HG03139 (cell line): ENCODE results near the gene TRPM8.

Experiments
- ATAC-seq: cut with Tn5 transposase; IDR thresholded peaks from one replicate; pipeline ENCODE4 v1.9.1; 2021; ENCODE audit not compliant: unreplicated experiment

TRPM8 gene

DNA sequence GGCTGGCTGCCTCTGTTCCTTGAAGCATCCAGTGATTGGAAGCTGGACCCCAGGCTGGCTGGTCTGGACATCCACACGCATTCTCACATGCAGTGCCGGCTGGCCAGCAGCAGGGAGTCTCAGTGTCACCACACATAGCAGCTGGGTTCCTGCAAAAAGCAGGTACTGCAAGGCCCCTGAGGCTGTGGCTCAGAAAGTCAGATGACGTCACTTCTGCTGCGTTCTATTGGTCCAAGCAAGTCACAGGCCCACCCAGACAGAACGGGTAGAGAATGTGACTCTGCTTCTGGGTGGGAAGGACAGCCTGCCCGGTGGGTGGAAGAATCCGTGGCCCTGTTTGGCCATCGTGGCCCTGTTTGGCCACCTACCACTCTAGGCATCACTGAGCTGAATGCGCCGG is 82.0 kb downstream of the TRPM8 start:
- no peak for ATAC-seq

- no peak for ATAC-seq
Measured at GRCh38 chr2:234001380-234002160, 84.4 kb downstream of the TRPM8 start.

GRCh38 chr2:234002281-234002680 is 85.1 kb downstream of the TRPM8 start:
- no peak for ATAC-seq

DNA sequence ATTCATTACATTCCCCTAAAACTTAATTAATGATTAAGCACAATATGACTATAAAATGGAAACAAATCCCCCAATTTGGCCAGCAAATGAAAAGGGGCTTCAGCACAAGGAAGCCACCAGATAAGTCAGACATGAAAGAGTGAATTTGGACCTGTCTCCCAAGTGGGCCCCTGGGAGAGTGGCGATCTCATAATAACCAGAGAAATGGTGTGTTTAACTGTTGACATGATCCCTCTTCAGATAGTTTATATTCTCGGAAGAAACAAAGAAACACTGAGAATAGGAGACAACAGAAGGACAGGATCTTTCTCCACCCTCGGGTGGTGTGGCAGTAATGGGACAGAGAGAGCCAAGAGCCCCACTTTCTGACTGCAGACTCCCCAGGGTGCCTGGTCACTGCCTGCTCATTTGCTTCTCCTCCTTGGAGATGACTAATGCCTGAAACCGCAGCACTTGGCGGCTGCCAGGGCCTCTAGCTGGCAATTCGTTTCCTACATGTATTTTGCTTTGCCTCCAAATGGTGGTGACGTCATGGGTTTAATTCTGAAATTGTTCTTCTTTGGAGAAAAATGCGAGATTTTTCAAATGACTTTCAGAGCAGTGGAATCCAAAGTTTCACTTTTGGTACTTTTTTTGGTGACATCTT is 86.9 kb downstream of the TRPM8 start:
- ATAC-seq, result no peak

GRCh38 chr2:234005126-234005525 is 88.0 kb downstream of the TRPM8 start:
- ATAC-seq, result no peak

DNA sequence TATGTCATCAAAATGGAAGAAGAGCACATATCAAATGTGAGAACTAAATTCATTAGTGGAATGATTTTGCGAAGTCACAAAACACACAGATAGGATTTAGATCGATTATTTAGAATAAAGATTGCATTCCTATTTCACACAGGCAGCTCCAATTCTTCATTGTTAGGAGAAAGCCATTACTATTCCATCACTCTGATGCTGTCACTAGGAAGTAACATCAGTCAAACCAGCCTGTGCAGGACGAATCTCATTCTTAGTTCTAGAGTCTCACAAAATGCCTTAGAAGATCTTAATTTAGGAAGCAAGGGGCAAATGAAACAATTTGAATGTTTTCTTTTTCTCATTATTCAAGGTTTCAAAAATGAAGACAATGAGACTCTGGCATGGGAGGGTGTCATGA is 89.3 kb downstream of the TRPM8 start:
- no peak for ATAC-seq

DNA sequence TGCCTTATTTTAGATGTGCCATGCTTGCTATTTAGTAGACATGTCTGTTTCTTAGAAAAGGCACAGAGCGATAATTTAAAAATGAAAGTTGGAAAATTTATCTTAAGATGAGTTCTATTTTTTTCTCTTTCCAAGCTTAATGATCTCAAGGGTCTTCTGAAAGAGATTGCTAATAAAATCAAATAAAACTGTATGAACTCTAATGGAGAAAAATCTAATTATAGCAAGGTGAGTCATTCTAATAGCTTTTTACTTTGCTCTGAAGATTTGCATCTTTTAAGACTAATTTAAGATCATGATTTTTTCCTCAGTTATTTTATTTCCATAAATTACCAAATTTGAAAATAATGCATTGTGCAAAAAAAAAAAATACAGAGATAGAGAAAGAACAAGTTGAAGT is 97.3 kb downstream of the TRPM8 start:
- no peak for ATAC-seq

GRCh38 chr2:234015861-234016260 is 98.7 kb downstream of the TRPM8 start:
- ATAC-seq, result no peak

DNA sequence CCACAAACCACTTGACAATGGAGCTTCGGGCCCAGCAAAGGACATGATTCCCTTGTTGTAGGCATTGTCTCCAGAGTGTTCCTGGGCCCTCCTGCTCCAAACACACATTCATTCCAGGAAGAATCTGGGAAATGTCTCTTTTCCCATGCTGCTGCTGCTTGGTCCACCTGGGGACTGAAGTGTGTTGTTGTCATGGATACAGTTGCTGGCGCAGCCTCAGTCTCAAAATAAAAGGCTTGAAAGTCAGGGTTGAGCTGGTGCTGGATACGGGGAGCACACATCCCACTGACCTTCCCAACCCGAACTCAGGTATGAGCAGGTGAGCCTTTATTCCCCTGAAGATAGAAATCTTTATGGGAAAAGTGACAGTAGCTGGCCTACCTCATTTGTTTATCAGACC is 102.7 kb downstream of the TRPM8 start:
- no peak for ATAC-seq

DNA sequence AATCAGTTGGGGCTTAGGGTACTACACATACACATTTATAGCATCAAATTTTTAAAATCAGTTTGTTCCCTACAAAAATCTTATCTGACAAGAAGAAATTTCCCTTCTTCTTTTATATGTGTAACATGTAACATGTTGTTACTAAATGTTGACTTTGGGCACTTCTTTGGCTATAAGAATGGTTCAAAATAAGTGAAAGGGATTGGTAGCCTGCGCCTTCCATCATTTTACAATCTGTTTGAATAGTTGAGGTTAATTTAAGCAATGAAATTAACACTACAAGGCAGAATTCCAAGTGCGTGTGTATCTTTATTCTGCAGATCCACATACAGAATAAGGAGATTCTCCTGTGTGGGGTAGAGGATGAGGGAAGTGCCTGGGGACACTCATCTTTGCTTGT is 103.2 kb downstream of the TRPM8 start:
- no peak for ATAC-seq

DNA sequence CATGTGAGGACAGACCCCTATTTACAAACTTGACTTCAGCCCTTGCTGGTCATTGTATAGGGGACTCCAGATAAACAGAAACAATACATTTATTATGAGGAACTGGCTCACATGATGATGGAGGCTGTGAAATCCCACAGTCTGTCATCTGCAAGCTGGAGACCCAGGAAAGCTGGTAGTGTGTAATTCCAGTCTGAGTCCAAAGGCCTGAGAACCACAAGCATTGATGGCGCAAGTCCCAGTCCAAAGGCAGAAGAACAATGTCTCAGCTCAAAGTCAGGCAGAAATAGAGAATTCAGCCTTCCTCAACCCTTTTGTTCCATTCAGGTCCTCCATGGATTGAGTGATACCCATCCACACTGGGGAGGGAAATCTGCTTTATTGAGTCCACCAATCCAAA is 105.3 kb downstream of the TRPM8 start:
- no peak for ATAC-seq

- ATAC-seq, result no peak
Measured at GRCh38 chr2:234024304-234024703, 107.1 kb downstream of the TRPM8 start.

DNA sequence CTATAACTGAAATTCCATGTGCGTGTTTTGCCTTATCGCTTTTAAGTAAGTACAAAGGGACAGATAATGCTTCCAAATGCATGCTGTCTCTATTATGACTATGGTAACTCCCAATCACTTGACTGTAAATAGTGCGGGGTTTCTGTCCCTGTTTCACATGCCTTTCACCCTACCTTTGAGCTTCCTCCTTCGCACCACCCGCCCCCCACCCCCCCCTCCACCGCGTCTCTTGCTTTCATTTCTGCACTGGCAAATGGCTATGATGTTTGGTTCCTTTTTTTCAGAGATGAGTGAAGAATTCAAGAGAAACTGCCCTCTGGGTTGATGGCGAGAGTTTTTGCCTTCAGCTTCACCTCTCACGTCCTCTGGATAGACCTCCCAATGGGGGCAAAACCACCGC is 108.3 kb downstream of the TRPM8 start:
- no peak for ATAC-seq

DNA sequence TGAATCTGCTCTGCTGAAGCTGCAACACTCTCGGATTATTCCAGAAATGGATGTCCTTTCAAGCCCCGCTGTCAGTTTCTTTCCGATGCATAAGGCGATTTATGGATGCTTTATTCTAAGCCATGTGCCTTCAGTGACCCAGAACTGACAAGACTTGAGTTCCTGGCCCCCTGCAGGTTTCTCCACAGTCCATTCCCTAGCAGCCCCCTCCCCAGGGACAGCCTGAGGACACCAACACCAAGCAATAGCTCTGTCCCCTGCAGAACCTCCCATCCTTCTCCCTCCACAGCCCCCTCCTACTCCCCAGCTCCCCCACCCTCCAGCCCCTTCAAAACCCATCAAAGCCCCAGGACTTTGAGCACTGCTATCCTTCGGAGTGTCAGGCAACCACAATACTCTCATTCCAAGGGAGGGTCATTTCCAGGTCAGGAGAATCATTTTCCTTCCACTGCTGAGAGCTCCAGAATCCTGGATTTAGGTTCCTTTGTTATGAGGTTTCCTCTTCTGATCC is 108.8 kb downstream of the TRPM8 start:
- no peak for ATAC-seq

- no peak for ATAC-seq
Measured at GRCh38 chr2:234026693-234027254, 109.6 kb downstream of the TRPM8 start.

DNA sequence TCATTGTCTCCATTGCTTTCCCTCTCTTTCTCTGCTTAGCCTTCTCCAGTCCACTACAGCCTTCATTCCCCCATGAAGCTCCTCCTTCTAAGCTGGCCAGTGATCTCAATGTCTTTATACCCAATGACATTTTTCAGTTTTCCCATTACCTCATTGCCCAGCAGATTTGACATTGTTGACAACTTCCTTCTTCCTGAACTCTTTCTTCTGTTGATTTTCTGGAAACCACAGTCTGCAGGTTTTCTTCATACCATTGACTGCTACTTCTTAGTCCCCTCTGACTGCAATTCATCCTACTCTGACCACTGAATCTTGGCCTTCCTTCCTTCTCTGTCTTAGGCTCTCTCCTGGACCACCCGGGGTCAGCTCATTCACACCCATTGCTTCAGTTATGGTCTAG is 110.5 kb downstream of the TRPM8 start:
- ATAC-seq, result no peak

GRCh38 chr2:234029150-234029733 is 112.1 kb downstream of the TRPM8 start:
- ATAC-seq, result no peak

GRCh38 chr2:234031207-234031606 is 114.0 kb downstream of the TRPM8 start:
- ATAC-seq, result no peak

- no peak for ATAC-seq
Measured at GRCh38 chr2:234032279-234032856, 115.2 kb downstream of the TRPM8 start.

DNA sequence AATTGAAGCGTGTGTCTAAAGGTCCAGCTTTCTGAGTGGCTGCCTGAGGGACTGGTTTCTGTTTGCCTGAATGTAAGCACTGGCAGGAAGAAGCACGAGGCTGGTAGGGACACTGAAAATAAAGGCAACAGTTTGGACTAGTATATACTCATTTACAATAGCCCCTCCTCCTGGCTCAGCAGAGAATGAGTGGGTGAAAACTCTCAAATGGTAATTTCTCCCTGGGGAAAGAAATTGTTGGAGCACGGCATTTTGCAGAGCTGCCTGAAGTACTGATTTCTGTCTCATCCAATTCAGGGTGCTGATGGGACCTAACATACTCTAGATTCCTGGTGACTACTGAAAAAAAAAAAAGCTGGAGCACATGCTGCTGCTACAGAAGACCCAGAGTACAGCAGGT is 116.0 kb downstream of the TRPM8 start:
- no peak for ATAC-seq

GRCh38 chr2:234033885-234034284 is 116.7 kb downstream of the TRPM8 start:
- no peak for ATAC-seq
